Tibial nerve (tissue), 4 donors: Measurements from ENCODE around the gene CYP26C1. TPM values are rescaled to one million over a fixed set of nuclear protein-coding genes. Genes with fewer than 3 reads are reported as not detected.

ENCODE experiments used
- DNase-seq, 2 donors: peaks; one replicate each; pipeline ENCODE4 v3.0.0-alpha.2; 2019; ENCODE audit warnings: low spot score in 2 of 2
- H3K27ac ChIP-seq, 4 donors: fragments of 200-600 bp; sonication (generic) in 3 of 4; one replicate each; pipeline ENCODE4 v1.5.1; 2017 to 2019; ENCODE audit warnings: mild to moderate bottlenecking in 1 of 4
- H3K27me3 ChIP-seq, 2 donors: fragments of 200-600 bp; sonication (generic) in 1 of 2; one replicate each; pipeline versions ENCODE4 v1.5.1 to v1.6.0; 2017 to 2019
- H3K36me3 ChIP-seq, 3 donors: fragments of 200-600 bp; sonication (generic); one replicate each; pipeline ENCODE4 v1.5.1; 2018 to 2019
- H3K4me1 ChIP-seq, 4 donors: fragments of 200-600 bp; sonication (generic) in 3 of 4; one replicate each; pipeline ENCODE4 v1.5.1; 2017 to 2019
- H3K4me3 ChIP-seq, 4 donors: fragments of 200-600 bp; sonication (generic) in 3 of 4; one replicate each; pipeline ENCODE4 v1.5.1; 2017 to 2019; ENCODE audit warnings: mild to moderate bottlenecking in 1 of 4, moderate library complexity in 1 of 4
- H3K9me3 ChIP-seq, 4 donors: fragments of 200-600 bp; sonication (generic) in 3 of 4; one replicate each; pipeline ENCODE4 v1.5.1; 2017 to 2019
- CTCF ChIP-seq, 5 experiments: fragments of 200-600 bp in 3 of 5; fragments of 450-650 bp in 2 of 5; sonication (generic) in 3 of 5; IDR thresholded peaks; one replicate each; pipeline ENCODE4 v1.5.1; 2016 to 2019; ENCODE audit warnings: antibody characterized with exemption in 5 of 5, mild to moderate bottlenecking in 3 of 5, moderate library complexity in 2 of 5
- EP300 ChIP-seq, 2 donors: sonication (generic); formaldehyde crosslinking; IDR thresholded peaks; one replicate each; pipeline ENCODE4 v1.6.1; 2017; ENCODE audit warnings: antibody characterized with exemption in 2 of 2, mild to moderate bottlenecking in 1 of 2
- POLR2A ChIP-seq, 2 donors: fragments of 450-650 bp; IDR thresholded peaks; one replicate each; pipeline ENCODE4 v1.6.1; 2017; ENCODE audit warnings: antibody characterized with exemption in 2 of 2, mild to moderate bottlenecking in 2 of 2, moderate library complexity in 2 of 2
- WGBS, 2 donors: methylation state at CpG; one replicate each; pipeline ENCODE4 v1.1.5; 2018; 5-methylcytosine and 5-hydroxymethylcytosine counted together
- total RNA-seq, 4 donors: library from RNA; depleted of rRNA; stranded (reverse); fragments of >200 nt; gene quantifications; one replicate each; pipeline ENCODE4 v1.1.0, GENCODE V29; 2016

The CYP26C1 gene
- total RNA-seq, 4 donors from 2014 or later: 0.20 to 2.2 TPM; not detected in 2

GRCh38 chr10:93081834-93082233, 21.2 kb downstream of the CYP26C1 start:
- no peak for TF ChIP-seq CTCF (IDR thresholded peaks at IDR 0.05)
- no peak for TF ChIP-seq EP300 (IDR thresholded peaks at IDR 0.05)
- no peak for TF ChIP-seq POLR2A (IDR thresholded peaks at IDR 0.05)
- 74 to 78% methylated on average over 10 of the region's 10 CpGs for WGBS, 2 donors
- Histone ChIP-seq H3K4me1 (no peaks in the 10 kb centered on the region), H3K4me3 (no peak overlapping the region), H3K27me3 (no peaks in the 10 kb centered on the region), H3K9me3 (no peaks in the 10 kb centered on the region), H3K36me3 (no peaks in the 10 kb centered on the region), H3K27ac (no peak overlapping the region)
- DNase-seq: no peak

GRCh38 chr10:93083743-93084539, 23.3 kb downstream of the CYP26C1 start:
- Histone ChIP-seq H3K36me3 (no peaks in the 10 kb centered on the region), H3K4me1 (no peaks in the 10 kb centered on the region), H3K4me3 (no peak overlapping the region), H3K27ac (no peak overlapping the region), H3K9me3 (no peaks in the 10 kb centered on the region), H3K27me3 (no peaks in the 10 kb centered on the region)
- WGBS, 2 donors: 87 to 92% methylated on average over 7 of the region's 7 CpGs
- DNase-seq: no peak
- TF ChIP-seq POLR2A (IDR thresholded peaks at IDR 0.05) (no peak), CTCF (IDR thresholded peaks at IDR 0.05) (no peak), EP300 (IDR thresholded peaks at IDR 0.05) (no peak)

- DNase-seq: no peak
- WGBS, 2 donors: 60 to 69% methylated on average over 4 of the region's 4 CpGs
- no peaks in the 10 kb centered on the region for H3K9me3 ChIP-seq
- TF ChIP-seq CTCF (IDR thresholded peaks at IDR 0.05): no peak
- no peak for TF ChIP-seq EP300 (IDR thresholded peaks at IDR 0.05)
- TF ChIP-seq POLR2A (IDR thresholded peaks at IDR 0.05): no peak
- H3K27me3 ChIP-seq: no peaks in the 10 kb centered on the region
- no peak overlapping the region for H3K4me3 ChIP-seq
- no peak overlapping the region for H3K27ac ChIP-seq
- H3K4me1 ChIP-seq: no peaks in the 10 kb centered on the region
- no peaks in the 10 kb centered on the region for H3K36me3 ChIP-seq
These were observed 24.8 kb downstream of the CYP26C1 start for GRCh38 chr10:93085272-93085859.

- no peak for TF ChIP-seq POLR2A (IDR thresholded peaks at IDR 0.05)
- TF ChIP-seq CTCF (IDR thresholded peaks at IDR 0.05): no peak
- TF ChIP-seq EP300 (IDR thresholded peaks at IDR 0.05): no peak
- no peak for DNase-seq
- Histone ChIP-seq H3K9me3 (no peaks in the 10 kb centered on the region), H3K4me1 (no peaks in the 10 kb centered on the region), H3K27me3 (no peaks in the 10 kb centered on the region), H3K27ac (no peak overlapping the region), H3K36me3 (no peaks in the 10 kb centered on the region), H3K4me3 (no peak overlapping the region)
- 90 to 91% methylated on average over 6 of the region's 6 CpGs for WGBS, 2 donors
These were observed 25.7 kb downstream of the CYP26C1 start for GRCh38 chr10:93086289-93086688.

- Histone ChIP-seq H3K4me1 (no peaks in the 10 kb centered on the region), H3K27ac (no peak overlapping the region), H3K9me3 (no peaks in the 10 kb centered on the region), H3K36me3 (no peaks in the 10 kb centered on the region), H3K27me3 (no peaks in the 10 kb centered on the region), H3K4me3 (no peak overlapping the region)
- TF ChIP-seq CTCF (IDR thresholded peaks at IDR 0.05) (no peak), POLR2A (IDR thresholded peaks at IDR 0.05) (no peak), EP300 (IDR thresholded peaks at IDR 0.05) (no peak)
- DNase-seq: no peak
- 37 to 39% methylated on average over 3 of the region's 3 CpGs for WGBS, 2 donors
These were observed 27.2 kb downstream of the CYP26C1 start for GRCh38 chr10:93087846-93088245.
